NT2/D1 (cell line): ENCODE results near the gene ZNF726.
A peak's percentile ranks its signal among the peaks of the same experiment; 100 is the strongest.
"Not testable (repeated sequence)": the region's sequence is repeated elsewhere in the genome, so short reads cannot be mapped to it uniquely, and the experiment has no call there.

Experiments used
- DNase-seq: peaks from one replicate; pipeline ENCODE4 v3.0.0-alpha.2; 2011; ENCODE audit warnings: low read depth, low spot score
- H3K27me3 ChIP-seq: 2 replicates; pipeline ENCODE4 v1.6.0; 2011; ENCODE audit warnings: mild to moderate bottlenecking; ENCODE audit not compliant: insufficient read length, insufficient read depth
- H3K36me3 ChIP-seq: 2 replicates; pipeline ENCODE4 v1.6.1; 2011; ENCODE audit warnings: mild to moderate bottlenecking, low read length, mixed read lengths; ENCODE audit not compliant: insufficient read depth, insufficient read length
- H3K4me1 ChIP-seq: 2 replicates; pipeline ENCODE4 v1.5.1; 2011; ENCODE audit not compliant: insufficient read depth, insufficient read length
- H3K4me3 ChIP-seq: 2 replicates; pipeline ENCODE4 v1.5.1; 2011; ENCODE audit warnings: low read depth; ENCODE audit not compliant: insufficient read length
- H3K9ac ChIP-seq: 2 replicates; pipeline ENCODE4 v1.6.0; 2011; ENCODE audit warnings: low read depth; ENCODE audit not compliant: insufficient read length
- H3K9me3 ChIP-seq: 2 replicates; pipeline ENCODE4 v1.5.1; 2011; ENCODE audit warnings: mild to moderate bottlenecking, low read length; ENCODE audit not compliant: insufficient read depth
- SUZ12 ChIP-seq: IDR thresholded peaks from 2 replicates; pipeline ENCODE4 v1.6.1; 2011; ENCODE audit not compliant: insufficient read length, insufficient read depth; ENCODE audit errors: extremely low read depth
- YY1 ChIP-seq: IDR thresholded peaks from 2 replicates; pipeline ENCODE4 v1.6.1; 2011; ENCODE audit not compliant: insufficient read length, insufficient read depth
- ZNF274 ChIP-seq: IDR thresholded peaks from 2 replicates; pipeline ENCODE4 v1.6.1; 2011; ENCODE audit warnings: mild to moderate bottlenecking, low read depth, low read length

ZNF726 gene

GRCh38 chr19:23914402-23915286 is at the start of gene ZNF726:
Gene ZNF726 (plus strand): TSS chr19:23914886. CDS start chr19:23914995, 109 bp downstream.
- DNase-seq = peak; percentile 95
- TF ChIP-seq SUZ12 = no peak
- TF ChIP-seq YY1 = no peak
- TF ChIP-seq ZNF274 = no peak
- H3K4me1 ChIP-seq = no peaks in the 10 kb centered on the region
- H3K27me3 ChIP-seq = no peaks in the 10 kb centered on the region
- H3K4me3 ChIP-seq = peak within 1 kb of the TSS; percentile 94
- peaks cover 34% of the 10 kb centered on the region for H3K36me3 ChIP-seq
- no peaks in the 10 kb centered on the region for H3K9me3 ChIP-seq
- peak within 1 kb of the TSS; percentile 98 for H3K9ac ChIP-seq

- H3K9me3 ChIP-seq = peaks cover 5% of the 10 kb centered on the region; the same call in 1 of the 2 replicates
- DNase-seq = no peak
Observed at GRCh38 chr19:23867895-23868294, 46.8 kb upstream of the ZNF726 start.

GRCh38 chr19:23868630-23869029 is 46.1 kb upstream of the ZNF726 start:
- Histone ChIP-seq H3K9ac (no peak overlapping the region), H3K4me1 (no peaks in the 10 kb centered on the region), H3K36me3 (no peaks in the 10 kb centered on the region), H3K27me3 (no peaks in the 10 kb centered on the region), H3K4me3 (no peak overlapping the region), H3K9me3 (peaks cover 5% of the 10 kb centered on the region; the same call in 1 of the 2 replicates)
- TF ChIP-seq ZNF274 (no peak), YY1 (no peak), SUZ12 (no peak)
- no peak for DNase-seq

More at GRCh38 chr19:23867895-23868294, 46.8 kb upstream of the ZNF726 start:
- Histone ChIP-seq H3K9ac (no peak overlapping the region), H3K36me3 (no peaks in the 10 kb centered on the region), H3K4me1 (no peaks in the 10 kb centered on the region), H3K27me3 (no peaks in the 10 kb centered on the region), H3K4me3 (no peak overlapping the region)
- TF ChIP-seq YY1 (no peak), SUZ12 (no peak), ZNF274 (no peak)

GRCh38 chr19:23872282-23872919 is 42.3 kb upstream of the ZNF726 start:
- no peaks in the 10 kb centered on the region for H3K36me3 ChIP-seq
- H3K9me3 ChIP-seq = no peaks in the 10 kb centered on the region
- TF ChIP-seq ZNF274 = no peak
- TF ChIP-seq YY1 = no peak
- TF ChIP-seq SUZ12 = no peak

GRCh38 chr19:23876261-23876660 is 38.4 kb upstream of the ZNF726 start:
- Histone ChIP-seq H3K36me3 (no peaks in the 10 kb centered on the region), H3K9ac (no peak overlapping the region), H3K4me3 (no peak overlapping the region), H3K27me3 (peaks cover 43% of the 10 kb centered on the region), H3K9me3 (no peaks in the 10 kb centered on the region; the same call in 1 of the 2 replicates), H3K4me1 (no peaks in the 10 kb centered on the region)
- no peak for DNase-seq
- TF ChIP-seq ZNF274 = no peak

More at GRCh38 chr19:23872282-23872919, 42.3 kb upstream of the ZNF726 start:
- no peaks in the 10 kb centered on the region for H3K4me1 ChIP-seq
- no peak overlapping the region for H3K4me3 ChIP-seq
- DNase-seq = no peak
- peaks cover 5% of the 10 kb centered on the region for H3K27me3 ChIP-seq
- no peak overlapping the region for H3K9ac ChIP-seq

- DNase-seq, H3K36me3 ChIP-seq, H3K9ac ChIP-seq, H3K4me1 ChIP-seq, H3K4me3 ChIP-seq, H3K9me3 ChIP-seq: not testable (repeated sequence)
- H3K27me3 ChIP-seq = peaks cover 48% of the 10 kb centered on the region
Observed at GRCh38 chr19:23876756-23877155, 37.9 kb upstream of the ZNF726 start.

GRCh38 chr19:23882493-23882892 is 32.2 kb upstream of the ZNF726 start:
- Histone ChIP-seq H3K4me3 (no peak overlapping the region), H3K9ac (no peak overlapping the region), H3K9me3 (peaks cover 7% of the 10 kb centered on the region; the same call in 1 of the 2 replicates), H3K27me3 (peaks cover 68% of the 10 kb centered on the region), H3K36me3 (no peaks in the 10 kb centered on the region), H3K4me1 (no peaks in the 10 kb centered on the region)
- no peak for DNase-seq
- TF ChIP-seq YY1 (no peak), SUZ12 (no peak), ZNF274 (no peak)
